ENCODE measurements around the gene RAB8B.

The RAB8B gene

GRCh38 chr15:63283126-63283525 lies 93.7 kb downstream of the RAB8B start:
- in situ Hi-C loops (cut with HindIII; ENCODE audit: low sequenced_read_pairs) = no loop called here
- no peak for TF ChIP-seq CTCF (IDR thresholded peaks at IDR 0.05; ENCODE audit: low read depth, low read length, missing control alignments)
- no peak for DNase-seq (ENCODE audit: low read depth)
- no peak overlapping the region for H3K4me3 ChIP-seq (ENCODE audit: low read depth, low read length)

- H3K4me3 ChIP-seq (ENCODE audit: low read depth, low read length) = no peak overlapping the region
- in situ Hi-C loops (cut with HindIII; ENCODE audit: low sequenced_read_pairs) = no loop called here
- no peak for DNase-seq (ENCODE audit: low read depth)
- no peak for TF ChIP-seq CTCF (IDR thresholded peaks at IDR 0.05; ENCODE audit: low read depth, low read length, missing control alignments)
Observed at GRCh38 chr15:63284335-63284734, 94.9 kb downstream of the RAB8B start.

- TF ChIP-seq CTCF (IDR thresholded peaks at IDR 0.05; ENCODE audit: low read depth, low read length, missing control alignments) = no peak
- no peak for DNase-seq (ENCODE audit: low read depth)
- H3K4me3 ChIP-seq (ENCODE audit: low read depth, low read length) = no peak overlapping the region
- in situ Hi-C loops (cut with HindIII; ENCODE audit: low sequenced_read_pairs) = no loop called here
Observed at GRCh38 chr15:63287109-63287508, 97.7 kb downstream of the RAB8B start.

- H3K4me3 ChIP-seq (ENCODE audit: low read depth, low read length) = no peak overlapping the region
- DNase-seq (ENCODE audit: low read depth) = no peak
- in situ Hi-C loops (cut with HindIII; ENCODE audit: low sequenced_read_pairs) = no loop called here
- TF ChIP-seq CTCF (IDR thresholded peaks at IDR 0.05; ENCODE audit: low read depth, low read length, missing control alignments) = no peak
Observed at GRCh38 chr15:63288342-63288741, 98.9 kb downstream of the RAB8B start.

GRCh38 chr15:63288778-63289378 lies 99.5 kb downstream of the RAB8B start:
- in situ Hi-C loops (cut with HindIII; ENCODE audit: low sequenced_read_pairs) = no loop called here
- TF ChIP-seq CTCF (IDR thresholded peaks at IDR 0.05; ENCODE audit: low read depth, low read length, missing control alignments) = peak; percentile 53
- no peak overlapping the region for H3K4me3 ChIP-seq (ENCODE audit: low read depth, low read length)
- peak; percentile 54 for DNase-seq (ENCODE audit: low read depth)

GRCh38 chr15:63291507-63291906 lies 102.1 kb downstream of the RAB8B start:
- TF ChIP-seq CTCF (IDR thresholded peaks at IDR 0.05; ENCODE audit: low read depth, low read length, missing control alignments) = no peak
- no peak overlapping the region for H3K4me3 ChIP-seq (ENCODE audit: low read depth, low read length)
- in situ Hi-C loops (cut with HindIII; ENCODE audit: low sequenced_read_pairs) = loop anchor here (5.0 kb wide), 1 partner anchor 46 kb away; no protein-coding TSS in a partner anchor
- DNase-seq (ENCODE audit: low read depth) = peak; percentile 77
